Neural cell (in vitro differentiated cells): ENCODE results near the gene TCP11L1.

Experiments
- CTCF ChIP-seq: fragments of 450-650 bp; IDR thresholded peaks from 2 replicates; pipeline ENCODE4 v1.5.1; 2014; ENCODE audit warnings: antibody characterized with exemption, mild to moderate bottlenecking, moderate library complexity; ENCODE audit not compliant: poor library complexity, severe bottlenecking
- SMC3 ChIP-seq: fragments of 450-650 bp; conservative IDR thresholded peaks from 2 replicates; pipeline ENCODE4 v1.6.1; 2014; ENCODE audit warnings: antibody characterized with exemption, mild to moderate bottlenecking, moderate library complexity; ENCODE audit not compliant: poor library complexity

GRCh38 chr11:33006010-33006409 is 33.4 kb upstream of the TCP11L1 start:
- TF ChIP-seq CTCF (no peak), SMC3 (no peak)
